Left hindlimb (tissue), 1 donor: ENCODE measurements around the gene TMEM232.

ENCODE experiments used
- DNase-seq: peaks from one replicate; pipeline ENCODE4 v3.0.0-alpha.2; 2018

Gene TMEM232

DNA sequence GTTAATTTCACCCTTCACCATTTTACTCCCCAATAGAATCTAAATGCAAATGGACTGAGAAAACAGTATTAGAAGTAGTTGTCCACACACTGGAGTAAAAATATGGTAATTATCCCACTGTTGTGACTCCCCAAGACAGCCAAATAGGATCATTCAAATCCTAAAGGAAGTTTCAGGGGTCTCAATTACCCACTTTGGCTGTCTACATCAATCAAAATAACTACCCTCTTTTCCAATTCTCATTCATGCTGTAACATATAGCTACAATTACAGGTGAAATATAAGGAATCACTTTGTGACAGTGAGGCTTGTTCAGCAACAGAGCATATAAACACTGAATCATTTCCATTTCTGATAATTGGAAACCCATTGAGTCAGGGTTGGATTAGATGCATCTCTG, 220.1 kb downstream of the TMEM232 start:
- no peak for DNase-seq

DNA sequence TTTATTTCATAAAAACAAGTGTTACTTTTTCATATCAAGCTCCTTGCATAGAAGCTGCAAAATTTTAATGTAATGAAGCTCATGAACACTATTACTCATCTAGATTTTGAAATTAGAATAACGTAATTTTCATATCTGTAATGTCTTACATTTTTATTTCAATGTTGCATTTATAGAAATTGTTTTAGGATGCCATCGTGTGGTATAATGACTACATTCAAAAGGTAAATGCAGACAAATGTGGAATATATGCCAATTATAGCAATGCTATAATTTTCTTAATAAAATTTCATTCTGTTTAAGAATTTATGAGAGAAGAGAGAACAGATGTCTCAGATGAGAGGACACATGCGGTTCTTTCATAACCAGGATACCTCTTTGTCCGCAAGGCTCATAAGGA, 230.2 kb downstream of the TMEM232 start:
- no peak for DNase-seq

DNA sequence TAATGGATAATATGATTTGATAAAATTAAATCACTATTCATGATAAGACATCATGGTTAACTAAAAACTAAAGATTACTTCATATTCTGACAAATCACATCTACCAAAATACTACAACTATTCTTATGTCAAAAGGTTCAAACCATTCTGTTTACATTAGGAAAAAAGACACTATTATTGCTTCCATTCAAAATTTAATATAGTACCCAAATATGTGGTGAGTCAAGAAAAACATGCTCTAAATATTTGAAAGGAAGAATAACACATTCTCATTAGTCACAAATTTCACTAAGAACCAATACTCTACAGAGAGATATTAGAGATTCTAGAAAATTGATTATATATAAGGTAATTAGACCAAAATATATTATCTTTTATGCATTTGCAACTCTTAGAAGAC, 234.0 kb downstream of the TMEM232 start:
- DNase-seq, result no peak

DNA sequence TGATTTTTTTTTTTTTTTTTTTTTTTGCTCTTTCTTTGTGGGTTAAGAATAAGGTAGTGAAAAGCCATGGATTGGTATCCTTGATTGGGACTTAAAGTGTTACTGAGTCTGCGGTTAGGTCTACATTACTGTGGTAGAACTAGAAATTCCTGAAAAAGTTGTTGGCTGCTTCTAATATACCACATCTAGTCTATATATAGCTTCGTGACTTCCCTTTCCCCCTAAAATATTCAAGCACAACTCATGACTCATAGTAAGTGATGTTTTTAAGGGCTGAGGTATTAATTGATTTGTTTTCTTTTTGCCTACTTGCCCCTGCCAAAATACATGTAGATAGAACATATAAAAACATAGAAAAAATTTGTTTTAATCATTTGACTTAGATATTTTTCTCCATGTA, 247.6 kb downstream of the TMEM232 start:
- no peak for DNase-seq

DNA sequence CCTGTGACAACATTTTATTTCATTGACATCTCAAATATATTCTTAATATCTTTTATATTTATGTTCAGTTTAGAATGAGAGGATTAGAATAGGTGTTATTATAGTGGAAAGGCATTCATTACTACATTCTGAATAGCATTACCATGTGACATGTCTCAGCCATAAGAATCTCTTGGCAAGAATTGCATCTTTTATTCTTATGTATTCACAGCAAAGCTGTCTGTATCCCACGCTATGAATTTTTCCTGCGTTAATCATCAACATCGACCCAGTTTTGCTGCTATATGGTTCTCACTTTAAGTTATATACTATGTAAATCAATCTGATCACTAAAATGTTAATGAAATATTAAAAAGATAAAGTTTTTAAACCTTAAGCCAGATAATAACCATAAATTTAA, 248.6 kb downstream of the TMEM232 start:
- DNase-seq, result no peak

DNA sequence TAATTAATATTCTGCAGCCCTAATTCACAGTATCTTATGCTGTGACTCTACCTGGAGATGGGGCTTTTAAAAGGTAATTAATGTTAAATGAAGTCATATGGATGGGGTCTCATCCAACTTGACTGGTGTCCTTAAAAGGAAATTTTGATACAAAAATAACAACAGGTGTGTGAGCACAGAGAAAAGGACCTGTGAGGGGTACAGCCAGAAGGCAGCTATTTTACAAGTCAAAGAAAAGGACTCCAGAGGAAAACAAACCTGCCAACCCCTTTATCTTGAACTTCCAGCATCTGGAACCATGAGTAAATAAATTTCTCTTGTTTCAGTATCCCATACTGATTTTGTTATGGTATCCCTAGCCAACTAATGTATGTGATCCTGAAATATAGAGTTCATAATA, 250.3 kb downstream of the TMEM232 start:
- DNase-seq, result no peak

DNA sequence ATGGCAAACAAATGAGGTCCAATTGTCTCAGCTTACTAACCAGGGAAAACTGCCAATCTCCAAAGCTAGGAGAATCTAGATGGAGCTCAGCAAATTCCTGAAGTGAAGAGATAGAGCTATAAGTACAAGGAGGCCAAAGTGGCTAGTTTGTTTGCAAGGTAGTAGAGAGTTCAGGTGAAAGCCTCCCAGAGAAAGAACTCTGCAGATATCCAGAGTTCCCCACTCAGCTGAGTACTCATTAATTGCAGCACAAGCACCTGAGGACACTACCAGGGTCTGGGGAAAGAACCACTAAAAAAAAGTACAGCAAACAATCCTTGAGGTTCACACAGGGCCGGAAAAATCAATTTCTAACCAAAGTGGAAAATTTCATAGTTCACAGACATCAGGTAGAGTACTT, 250.9 kb downstream of the TMEM232 start:
- DNase-seq, result no peak

DNA sequence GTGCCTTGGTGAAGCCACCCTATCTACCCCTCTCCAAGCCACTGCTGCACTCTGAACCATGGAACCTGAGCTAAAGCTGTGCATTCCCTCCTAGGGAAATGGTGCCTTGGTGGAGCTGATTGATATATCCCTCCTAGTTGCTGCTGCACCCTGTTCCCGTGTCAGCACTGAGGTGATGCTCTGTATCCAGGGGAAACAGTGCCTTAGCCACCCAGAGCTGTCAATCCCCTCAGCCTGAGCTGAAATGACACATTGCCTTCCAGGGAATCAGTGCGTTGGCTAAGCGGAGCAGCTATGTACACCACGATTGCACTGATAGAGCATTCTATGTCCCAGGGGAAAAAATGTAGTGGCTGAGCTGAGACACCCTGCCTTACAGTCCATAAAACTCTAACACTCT, 257.0 kb downstream of the TMEM232 start:
- DNase-seq, result no peak

DNA sequence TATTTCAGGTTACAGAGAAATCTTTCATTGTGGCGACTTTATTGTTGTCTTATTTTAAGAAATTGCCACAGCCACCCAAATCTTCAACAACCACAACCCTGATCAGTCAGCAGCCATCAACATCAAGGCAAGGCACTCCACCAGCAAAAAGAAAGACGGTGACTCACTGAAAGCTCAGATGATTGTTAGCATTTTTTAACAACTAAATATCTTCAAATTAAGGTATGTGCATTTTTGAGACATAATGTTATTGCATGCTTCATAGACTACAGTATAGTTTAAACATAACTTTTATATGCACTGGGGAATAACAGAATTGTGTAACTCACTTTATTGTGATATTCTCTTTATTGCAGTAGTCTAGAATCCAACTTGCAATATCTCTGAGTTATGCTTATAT, 263.4 kb downstream of the TMEM232 start:
- no peak for DNase-seq

DNA sequence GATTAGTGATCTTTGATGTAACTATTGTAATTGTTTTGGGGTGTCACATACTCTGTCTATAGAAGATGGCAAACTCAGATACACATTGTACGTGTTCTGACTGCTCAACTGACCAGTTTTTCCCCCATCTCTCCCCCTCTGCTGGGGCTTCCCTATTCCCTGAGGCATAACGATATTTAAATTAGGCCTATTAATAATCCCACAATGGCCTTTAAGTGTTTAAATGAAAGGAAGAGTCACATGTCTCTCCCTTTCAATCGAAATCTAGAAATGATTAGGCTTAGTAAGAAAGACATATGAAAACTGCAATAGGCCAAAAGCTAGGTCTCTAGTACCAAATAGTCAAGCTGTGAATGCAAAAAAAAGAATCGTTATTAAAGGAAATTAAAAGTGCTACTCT, 265.6 kb downstream of the TMEM232 start:
- DNase-seq, result no peak

DNA sequence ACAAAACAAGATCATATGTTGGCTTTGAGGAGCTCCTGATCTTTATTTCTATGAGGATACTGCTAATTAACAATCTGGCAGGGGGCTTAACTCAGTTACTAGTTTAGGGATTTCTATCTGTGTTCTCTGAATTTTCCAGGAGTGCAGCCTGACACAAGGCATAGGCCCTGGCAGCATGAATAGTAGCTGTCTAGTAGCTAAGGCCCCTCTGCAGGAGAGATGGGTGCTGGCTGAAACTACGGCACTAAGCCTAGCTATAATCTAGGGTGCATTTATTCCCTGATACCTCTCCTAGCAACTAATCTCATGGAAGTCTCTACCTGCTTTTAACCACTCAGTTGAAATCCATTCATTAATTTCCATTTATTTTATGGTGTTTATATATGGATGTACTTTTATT, 268.2 kb downstream of the TMEM232 start:
- DNase-seq, result no peak

DNA sequence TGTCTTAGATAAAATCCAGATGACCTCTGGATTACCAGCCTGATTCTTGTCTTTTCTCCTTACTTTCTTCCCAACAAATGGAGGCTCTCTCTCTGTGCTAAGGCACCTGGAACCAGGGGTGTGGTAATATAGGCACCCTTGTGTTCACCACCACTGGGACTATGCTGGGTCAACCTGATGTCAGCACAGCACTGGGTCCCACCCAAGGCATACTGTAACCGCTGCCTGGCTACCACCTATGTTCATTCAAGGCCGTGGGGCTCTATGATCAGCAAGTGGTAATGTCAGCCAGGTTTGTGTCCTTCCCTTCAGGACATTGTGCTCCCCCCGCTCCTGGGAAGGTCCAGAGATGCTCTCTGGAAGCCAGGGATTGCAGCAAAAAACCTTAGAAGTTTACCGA, 283.6 kb downstream of the TMEM232 start:
- DNase-seq, result no peak

DNA sequence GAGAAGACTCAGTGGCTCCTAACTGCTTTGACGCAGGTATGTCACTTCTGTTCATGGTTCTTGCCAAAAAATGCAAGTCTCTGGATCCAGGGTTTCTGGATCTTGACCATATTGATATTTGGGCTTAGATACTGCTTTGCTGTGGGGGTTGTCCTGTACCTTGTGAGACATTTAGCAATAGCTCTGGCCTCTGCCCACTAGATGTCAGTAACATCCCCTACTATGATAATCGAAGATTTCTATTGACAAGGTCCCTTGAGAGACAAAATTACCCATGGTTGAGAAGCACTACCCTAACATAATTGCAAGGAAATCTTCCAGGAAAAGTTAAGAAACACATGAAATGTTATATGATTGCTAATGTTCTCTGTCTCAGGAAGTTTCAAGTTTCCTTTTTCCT, 285.4 kb downstream of the TMEM232 start:
- no peak for DNase-seq

DNA sequence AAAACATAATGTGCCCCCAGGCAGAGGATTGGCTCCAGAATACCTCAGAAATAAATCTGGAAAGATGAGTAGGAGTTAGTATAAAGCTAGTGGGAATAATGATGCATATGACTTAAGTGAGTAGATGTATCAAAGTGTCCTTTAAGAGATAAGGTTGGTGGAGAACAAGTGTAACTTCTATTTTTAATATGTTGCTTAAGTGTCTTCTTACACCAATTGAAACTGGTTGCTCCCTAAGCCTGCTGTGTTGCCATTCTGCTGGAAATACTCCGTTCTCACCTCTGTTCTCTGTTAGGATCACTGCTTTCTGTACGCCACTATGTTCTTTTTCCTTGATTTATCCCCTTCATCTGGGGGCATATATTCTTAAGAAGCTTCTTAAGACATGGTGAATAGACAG, 286.4 kb downstream of the TMEM232 start:
- DNase-seq, result no peak

DNA sequence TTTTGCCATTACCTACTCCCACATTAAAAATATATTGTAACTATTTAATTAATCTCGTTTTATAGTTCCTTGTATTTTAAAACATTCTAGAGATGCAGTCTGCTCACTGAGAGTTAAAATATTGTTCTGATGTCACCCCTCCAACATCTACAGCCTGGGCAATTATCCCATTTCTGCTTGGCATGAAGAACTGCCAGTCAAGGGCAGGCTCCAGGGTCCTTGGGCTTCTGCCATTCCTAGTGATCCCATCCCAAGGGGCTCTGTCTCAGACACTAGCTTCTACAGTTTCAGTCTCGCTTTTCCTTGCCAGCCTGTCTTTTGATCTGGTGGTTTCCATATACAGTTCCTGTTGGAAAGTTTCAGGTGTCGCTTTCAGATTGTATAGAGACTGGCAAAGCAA, 287.2 kb downstream of the TMEM232 start:
- DNase-seq, result no peak

DNA sequence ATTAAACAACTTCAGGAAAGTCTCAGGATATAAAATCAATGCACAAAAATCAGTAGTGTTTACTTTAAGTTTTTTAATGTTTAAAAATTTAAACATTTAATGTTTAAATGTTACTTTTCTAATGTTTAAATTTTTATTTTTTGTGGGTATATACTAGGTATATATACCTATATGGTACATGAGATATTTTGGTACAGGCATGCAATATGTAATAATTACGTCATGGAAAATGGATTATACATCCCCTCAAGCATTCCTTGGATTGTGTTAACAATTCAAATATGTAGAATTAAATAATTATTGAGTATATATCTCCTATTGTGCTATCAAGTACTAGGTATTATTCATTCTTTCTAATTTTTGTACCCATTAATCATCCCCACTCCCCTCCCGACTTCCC, 291.3 kb downstream of the TMEM232 start:
- DNase-seq, result no peak

DNA sequence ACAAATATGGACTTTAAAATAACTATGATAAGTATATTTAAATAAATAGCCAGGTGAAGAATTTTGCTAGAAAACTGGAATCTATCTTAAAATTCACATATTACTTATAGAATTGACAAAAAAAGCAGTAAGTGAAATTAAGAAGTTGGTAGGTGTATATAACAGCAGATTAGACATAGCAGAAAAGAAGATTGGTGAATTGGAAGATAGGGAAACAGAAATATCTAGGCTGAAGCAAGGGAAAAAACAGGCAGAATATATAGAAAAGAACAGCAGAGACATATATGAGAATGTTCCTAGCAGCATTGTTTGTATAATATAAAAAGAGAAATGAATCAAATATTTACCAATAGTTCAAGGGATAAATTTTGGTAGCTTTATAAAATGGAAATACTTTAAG, 294.9 kb downstream of the TMEM232 start:
- DNase-seq, result no peak

DNA sequence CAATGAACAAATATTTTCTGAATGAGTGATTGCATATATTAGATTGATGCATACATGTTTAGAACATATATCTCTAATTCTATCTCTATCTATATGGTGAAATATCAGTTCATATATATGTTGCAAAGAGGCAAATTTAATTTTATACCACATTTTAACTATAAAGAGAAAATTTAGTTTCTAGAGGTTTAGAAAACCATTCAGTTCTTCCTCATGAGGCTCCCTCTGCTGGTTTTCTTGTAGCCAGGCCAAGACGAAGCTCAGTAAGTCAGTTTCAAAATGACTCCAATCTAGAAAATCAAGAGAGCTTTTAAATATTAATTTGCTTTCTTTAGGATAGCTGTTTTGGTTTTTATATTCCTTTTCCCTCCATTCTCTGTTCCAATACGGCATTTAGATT, 312.1 kb downstream of the TMEM232 start:
- DNase-seq, result no peak

DNA sequence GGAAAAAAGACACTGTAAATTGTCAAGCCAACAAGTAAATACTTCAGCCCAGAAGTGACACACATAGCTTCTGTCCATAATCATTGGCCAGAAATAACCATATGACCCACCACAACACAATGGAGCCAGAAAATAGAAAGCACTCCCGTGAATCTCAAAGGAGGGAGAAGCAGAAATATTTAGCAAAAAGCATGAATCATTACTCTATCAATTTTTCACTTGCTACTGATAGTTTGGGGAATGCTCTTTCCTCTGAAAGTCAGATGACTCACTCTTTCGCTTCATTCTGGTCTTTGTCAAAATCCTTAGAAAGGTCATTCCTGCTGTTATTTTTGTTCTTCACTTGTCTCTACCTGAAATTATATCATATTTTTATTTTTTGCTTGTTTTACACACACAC, 312.6 kb downstream of the TMEM232 start:
- DNase-seq, result no peak

DNA sequence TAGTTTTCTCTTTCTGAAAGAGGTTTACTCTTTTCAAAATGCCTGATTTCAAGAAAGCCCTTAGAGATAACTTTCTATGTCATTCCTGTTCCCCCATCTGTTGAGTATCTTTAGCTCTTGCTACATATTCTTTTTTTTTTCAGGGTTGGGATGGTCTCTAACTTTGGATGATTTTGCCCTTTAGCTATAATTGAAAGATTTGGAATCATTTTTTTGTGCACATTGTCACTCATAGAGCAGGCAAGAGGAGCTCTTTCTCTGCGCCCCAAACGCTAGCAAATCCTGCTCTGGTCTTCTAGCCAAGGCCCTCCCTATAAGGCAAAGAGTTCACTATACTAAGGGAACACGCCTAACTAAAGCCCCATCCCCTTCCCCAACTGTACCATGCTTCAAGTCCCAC, 316.9 kb downstream of the TMEM232 start:
- DNase-seq, result no peak

DNA sequence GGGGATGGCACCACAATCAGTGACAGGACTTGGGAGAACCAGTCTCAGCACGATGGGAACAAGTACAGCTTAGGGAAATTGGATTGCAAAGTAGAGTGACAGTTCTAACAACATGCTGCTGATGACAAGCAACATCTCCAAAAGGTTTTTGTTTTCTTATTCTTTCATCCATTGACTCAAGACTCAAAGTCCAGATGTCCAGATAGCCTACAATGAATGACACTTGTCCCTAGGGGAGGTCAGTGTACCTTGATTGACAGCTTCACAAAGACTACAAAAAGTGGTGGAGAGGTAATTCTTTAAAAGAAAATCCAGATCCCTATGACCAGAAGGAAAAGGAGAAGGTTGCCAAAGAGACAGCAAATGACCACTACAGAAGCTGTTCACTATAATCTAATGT, 323.9 kb downstream of the TMEM232 start:
- no peak for DNase-seq

DNA sequence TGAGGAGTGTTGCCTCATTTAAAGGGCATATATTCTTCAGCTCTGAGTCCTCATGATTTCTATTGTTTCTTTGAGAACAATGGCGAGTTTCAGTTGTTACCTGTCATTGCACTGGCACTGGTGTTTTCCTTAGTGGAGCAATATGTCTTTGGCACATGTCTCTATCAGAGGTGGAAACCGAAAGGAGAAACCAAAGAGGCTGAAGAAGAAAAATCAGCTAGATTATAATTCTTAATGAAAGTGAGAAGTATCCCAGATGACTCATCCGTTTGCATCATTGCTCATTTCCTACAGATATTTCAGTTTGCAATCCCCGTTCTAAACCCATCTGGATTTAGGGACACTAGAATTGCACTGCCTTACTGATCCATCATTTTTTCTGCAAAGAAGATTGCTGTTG, 324.6 kb downstream of the TMEM232 start:
- DNase-seq, result no peak

DNA sequence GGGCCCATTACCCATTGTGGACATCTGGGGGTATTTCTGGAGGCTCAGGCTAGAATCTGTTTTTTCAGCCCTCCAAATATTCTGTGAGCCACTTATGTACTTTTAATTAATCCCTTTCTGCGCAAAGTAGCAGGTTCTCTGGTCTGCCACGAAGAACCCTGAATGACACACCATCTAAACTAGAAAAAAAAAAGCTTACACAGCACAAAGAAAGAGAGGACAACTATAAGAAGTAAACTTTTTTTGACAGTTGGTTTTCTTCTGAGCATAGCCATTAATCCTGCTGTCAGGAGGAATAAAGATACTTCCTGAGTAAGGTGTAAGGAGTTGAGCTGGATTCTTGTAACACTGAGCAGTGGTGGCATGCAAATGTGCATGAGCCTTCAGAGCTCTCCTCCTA, 327.5 kb downstream of the TMEM232 start:
- no peak for DNase-seq

DNA sequence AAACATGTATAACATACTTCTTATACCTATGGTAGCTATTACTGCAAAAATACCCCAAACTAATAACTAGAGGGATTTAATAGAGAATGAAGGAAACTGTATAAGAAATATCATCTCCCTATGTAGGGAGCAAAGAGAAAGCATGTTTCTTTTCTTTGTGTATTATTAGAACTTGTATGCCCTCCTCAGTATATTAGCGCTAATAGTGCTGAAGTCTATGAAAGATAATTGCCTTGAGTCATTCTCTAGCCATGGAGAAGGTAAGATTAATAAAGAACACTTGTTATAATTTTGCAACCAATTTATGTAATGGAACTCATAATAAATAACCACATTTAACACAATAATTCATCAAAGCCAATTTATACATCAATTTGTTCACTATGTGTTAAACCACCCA, 329.2 kb downstream of the TMEM232 start:
- no peak for DNase-seq

DNA sequence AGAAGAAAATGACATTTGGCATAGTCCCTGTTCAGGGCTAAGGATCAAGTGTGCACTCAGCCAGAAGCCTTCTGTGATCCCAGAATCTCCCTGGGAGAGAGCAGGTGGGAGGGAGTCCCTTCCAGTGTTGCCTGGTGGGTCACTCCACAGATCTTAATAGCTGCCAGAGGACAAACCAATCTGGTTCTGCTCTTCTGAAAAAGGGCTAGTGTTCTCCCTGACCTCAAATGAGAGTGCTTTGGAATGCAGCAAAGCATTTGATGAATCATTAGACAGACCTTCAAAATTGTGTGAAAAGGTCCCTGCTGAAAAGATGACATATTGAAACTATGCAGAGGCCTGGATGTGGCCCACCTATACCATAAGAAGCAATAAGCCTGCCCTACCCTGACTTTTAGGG, 339.7 kb downstream of the TMEM232 start:
- DNase-seq, result no peak

DNA sequence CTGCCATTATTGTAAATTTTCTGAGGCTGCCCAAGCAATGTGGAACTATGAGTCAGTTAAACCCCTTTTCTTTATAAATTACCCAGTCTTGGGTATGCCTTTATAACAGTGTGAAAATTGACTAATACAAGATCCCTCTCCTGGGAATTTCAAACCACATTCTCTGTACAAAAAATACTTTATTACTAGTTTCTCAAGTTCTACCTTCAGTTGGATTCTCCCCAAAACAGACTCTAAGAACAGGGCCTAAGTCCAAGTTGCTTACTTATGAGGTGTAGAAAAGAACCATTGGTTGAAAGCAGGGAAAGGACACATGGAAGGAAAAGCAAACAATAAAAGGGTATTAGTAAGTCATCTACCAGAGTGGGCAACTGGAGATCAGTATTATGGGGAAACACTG, 343.2 kb downstream of the TMEM232 start:
- no peak for DNase-seq
